ENCODE measurements around the gene SLC6A17. TPM values are rescaled to one million over a fixed set of nuclear protein-coding genes. Genes with fewer than 3 reads are reported as not detected.

Gene SLC6A17
- total and polyA plus RNA-seq, 2 donors (not counting 1 experiment from before 2014, with no cell fraction given): not detected

- Mint-ChIP-seq H3K27me3 (peaks cover 40% of the 10 kb centered on the region), H3K27ac (no peak overlapping the region), H3K9me3 (ENCODE audit: insufficient read depth) (peaks cover 2% of the 10 kb centered on the region), H3K4me3 (no peak overlapping the region), H3K4me1 (no peaks in the 10 kb centered on the region)
- no peak overlapping the region for H3K4me3 ChIP-seq (ENCODE audit: control extremely low read depth in 1 of 5, extremely low read depth in 1 of 5, insufficient read depth in 1 of 5, low read depth in 2 of 5, low read length in 4 of 5)
- H3K4me2 ChIP-seq (replicated peaks; ENCODE audit: low read depth, low read length, poor library complexity, severe bottlenecking): no peak overlapping the region
- CTCF ChIA-PET: interaction anchor here (1.4 kb wide), 1 partner anchor 13 kb away, joined by 3 read pairs; no protein-coding TSS in a partner anchor
- ATAC-seq (ENCODE audit: low read depth) (no peak), DNase-seq (no peak)
- H3K79me2 ChIP-seq (ENCODE audit: control insufficient read depth, insufficient read depth, low read length): no peaks in the 10 kb centered on the region
- peaks cover 0 to 38% (median 9%) of the 10 kb centered on the region in 3 donors for H3K9me3 ChIP-seq (ENCODE audit: control extremely low read depth in 1 of 3, control insufficient read depth in 2 of 3, insufficient read depth in 1 of 3, low read length in 2 of 3)
- no peaks in the 10 kb centered on the region for H3K36me3 ChIP-seq (replicated peaks in 1 of 2; ENCODE audit: control extremely low read depth in 1 of 2, control insufficient read depth in 1 of 2, extremely low read depth in 1 of 2, insufficient read depth in 2 of 2, low read length in 1 of 2)
- no CpG with 5 or more reads among the region's 3 CpGs for WGBS (ENCODE audit: insufficient coverage)
- H3K27ac ChIP-seq (ENCODE audit: low read length in 2 of 2): no peak overlapping the region
- TF ChIP-seq EZH2 (IDR thresholded peaks at IDR 0.05; ENCODE audit: borderline replicate concordance, insufficient read depth, low read depth, low read length, poor library complexity, severe bottlenecking) (no peak), CTCF (IDR thresholded peaks at IDR 0.05) (no peak)
- H2AFZ ChIP-seq (ENCODE audit: insufficient read depth, low read depth, low read length, poor library complexity, severe bottlenecking): no peak overlapping the region
- peaks cover 0 to 13% (median 4%) of the 10 kb centered on the region in 4 experiments for H3K27me3 ChIP-seq (replicated peaks in 1 of 4; ENCODE audit: control extremely low read depth in 1 of 4, control insufficient read depth in 3 of 4, insufficient read depth in 4 of 4, low read length in 3 of 4)
- no peak overlapping the region for H3K9ac ChIP-seq (ENCODE audit: low read length)
- no peaks in the 10 kb centered on the region for H3K4me1 ChIP-seq (ENCODE audit: control insufficient read depth in 2 of 2, insufficient read depth in 2 of 2, low read length in 2 of 2)
- POLR2A ChIA-PET: no interaction called here
- H4K20me1 ChIP-seq (ENCODE audit: control insufficient read depth, insufficient read depth, low read length, poor library complexity, severe bottlenecking): no peaks in the 10 kb centered on the region
- intact Hi-C loops (cut with micrococcal nuclease): no loop called here
These were observed 27.1 kb upstream of the SLC6A17 start for GRCh38 chr1:110123224-110123623.

- CTCF ChIA-PET: no interaction called here
- POLR2A ChIA-PET: no interaction called here
- peaks cover 0 to 5% of the 10 kb centered on the region in 2 donors for H3K4me1 ChIP-seq (ENCODE audit: control insufficient read depth in 2 of 2, insufficient read depth in 2 of 2, low read length in 2 of 2)
- H3K9me3 ChIP-seq (ENCODE audit: control extremely low read depth in 1 of 3, control insufficient read depth in 2 of 3, insufficient read depth in 1 of 3, low read length in 2 of 3): peaks cover 0 to 30% (median 9%) of the 10 kb centered on the region in 3 donors
- H4K20me1 ChIP-seq (ENCODE audit: control insufficient read depth, insufficient read depth, low read length, poor library complexity, severe bottlenecking): no peaks in the 10 kb centered on the region
- TF ChIP-seq CTCF (IDR thresholded peaks at IDR 0.05) (no peak), EZH2 (IDR thresholded peaks at IDR 0.05; ENCODE audit: borderline replicate concordance, insufficient read depth, low read depth, low read length, poor library complexity, severe bottlenecking) (no peak)
- no peak overlapping the region for H3K27ac Mint-ChIP-seq
- H3K36me3 ChIP-seq (replicated peaks in 1 of 2; ENCODE audit: control extremely low read depth in 1 of 2, control insufficient read depth in 1 of 2, extremely low read depth in 1 of 2, insufficient read depth in 2 of 2, low read length in 1 of 2): no peaks in the 10 kb centered on the region
- intact Hi-C loops (cut with micrococcal nuclease): no loop called here
- peaks cover 2% of the 10 kb centered on the region for H3K9me3 Mint-ChIP-seq (ENCODE audit: insufficient read depth)
- H3K4me3 ChIP-seq (ENCODE audit: control extremely low read depth in 1 of 5, extremely low read depth in 1 of 5, insufficient read depth in 1 of 5, low read depth in 2 of 5, low read length in 4 of 5): no peak overlapping the region
- no peak overlapping the region for H3K4me2 ChIP-seq (replicated peaks; ENCODE audit: low read depth, low read length, poor library complexity, severe bottlenecking)
- H3K27ac ChIP-seq (ENCODE audit: low read length in 2 of 2): no peak overlapping the region
- no peaks in the 10 kb centered on the region for H3K79me2 ChIP-seq (ENCODE audit: control insufficient read depth, insufficient read depth, low read length)
- ATAC-seq (ENCODE audit: low read depth) (no peak), DNase-seq (no peak)
- H3K9ac ChIP-seq (ENCODE audit: low read length): no peak overlapping the region
- peaks cover 53% of the 10 kb centered on the region for H3K27me3 Mint-ChIP-seq
- H3K4me3 Mint-ChIP-seq: no peak overlapping the region
- H3K27me3 ChIP-seq (replicated peaks in 1 of 4; ENCODE audit: control extremely low read depth in 1 of 4, control insufficient read depth in 3 of 4, insufficient read depth in 4 of 4, low read length in 3 of 4): peaks cover 0 to 33% (median 8%) of the 10 kb centered on the region in 4 experiments
- H3K4me1 Mint-ChIP-seq: no peaks in the 10 kb centered on the region
- WGBS (ENCODE audit: insufficient coverage): no CpG with 5 or more reads among the region's 4 CpGs
- H2AFZ ChIP-seq (ENCODE audit: insufficient read depth, low read depth, low read length, poor library complexity, severe bottlenecking): no peak overlapping the region
These were observed 24.5 kb upstream of the SLC6A17 start for GRCh38 chr1:110125810-110126209.
